RWPE2 (cell line): ENCODE data around the gene EPGN.

ENCODE experiments used
- ATAC-seq: fragments of 200-7000 bp; cut with Tn5 transposase; 3 replicates; pipeline ENCODE4 v1.9.1; 2021; ENCODE audit warnings: low read depth
- DNase-seq: peaks from one replicate; pipeline ENCODE4 v3.0.0-alpha.2; 2020; ENCODE audit warnings: low spot score
- H3K27ac ChIP-seq: fragments of 450-650 bp; 2 replicates; pipeline ENCODE4 v1.5.1; 2017; ENCODE audit warnings: mild to moderate bottlenecking; ENCODE audit not compliant: poor library complexity, severe bottlenecking
- H3K27me3 ChIP-seq: fragments of 250-450 bp; sonication (Bioruptor Pico); 2 replicates; pipeline ENCODE4 v1.5.1; 2021; ENCODE audit warnings: mild to moderate bottlenecking, moderate library complexity; ENCODE audit not compliant: insufficient read depth, poor library complexity, severe bottlenecking
- H3K36me3 ChIP-seq: fragments of 250-450 bp; sonication (Bioruptor Pico); 2 replicates; pipeline ENCODE4 v1.5.1; 2020; ENCODE audit warnings: low read depth, mild to moderate bottlenecking, moderate library complexity
- H3K4me1 ChIP-seq: fragments of 250-450 bp; sonication (Bioruptor Pico); 2 replicates; pipeline ENCODE4 v1.5.1; 2021; ENCODE audit warnings: mild to moderate bottlenecking, moderate library complexity; ENCODE audit not compliant: insufficient read depth, poor library complexity, severe bottlenecking
- H3K4me3 ChIP-seq: fragments of 250-450 bp; sonication (Bioruptor Pico); 2 replicates; pipeline ENCODE4 v1.5.1; 2021; ENCODE audit warnings: mild to moderate bottlenecking, moderate library complexity; ENCODE audit not compliant: severe bottlenecking
- H3K9me3 ChIP-seq: fragments of 250-450 bp; sonication (Bioruptor Pico); 2 replicates; pipeline ENCODE4 v1.5.1; 2021; ENCODE audit warnings: mild to moderate bottlenecking, moderate library complexity; ENCODE audit not compliant: severe bottlenecking
- TF ChIP-seq, protein P1 (sequence below): fragments of 450-650 bp; IDR thresholded peaks from one replicate; pipeline ENCODE4 v1.5.1; 2017; ENCODE audit warnings: mild to moderate bottlenecking, moderate library complexity; ENCODE audit not compliant: poor library complexity, severe bottlenecking

The EPGN gene

DNA sequence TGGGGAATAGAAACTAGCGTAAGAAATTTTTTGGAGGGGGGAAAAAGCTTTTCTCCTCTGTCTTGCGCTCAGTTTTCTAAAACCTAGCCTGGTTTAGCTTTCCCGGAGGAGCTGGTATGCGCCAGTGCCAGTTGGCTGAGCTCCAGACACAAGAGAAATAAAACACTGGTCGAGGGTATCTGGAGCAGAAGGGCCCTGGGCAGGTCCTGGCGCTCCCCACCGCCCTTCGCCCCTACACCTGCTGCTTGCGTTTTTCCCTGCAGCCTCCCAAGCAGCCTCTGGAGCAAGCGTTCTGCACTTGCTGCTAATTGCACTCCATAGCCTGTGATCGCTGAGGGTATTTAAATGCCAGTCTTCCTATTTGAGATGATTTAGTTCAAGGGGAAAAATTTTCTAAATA lies 57.5 kb downstream of the EPGN start:
- DNase-seq: no peak
- peaks cover 40% of the 10 kb centered on the region for H3K36me3 ChIP-seq
- ATAC-seq: peak; percentile 11; the same call in 1 of the 3 replicates
- TF ChIP-seq, protein P1, sequence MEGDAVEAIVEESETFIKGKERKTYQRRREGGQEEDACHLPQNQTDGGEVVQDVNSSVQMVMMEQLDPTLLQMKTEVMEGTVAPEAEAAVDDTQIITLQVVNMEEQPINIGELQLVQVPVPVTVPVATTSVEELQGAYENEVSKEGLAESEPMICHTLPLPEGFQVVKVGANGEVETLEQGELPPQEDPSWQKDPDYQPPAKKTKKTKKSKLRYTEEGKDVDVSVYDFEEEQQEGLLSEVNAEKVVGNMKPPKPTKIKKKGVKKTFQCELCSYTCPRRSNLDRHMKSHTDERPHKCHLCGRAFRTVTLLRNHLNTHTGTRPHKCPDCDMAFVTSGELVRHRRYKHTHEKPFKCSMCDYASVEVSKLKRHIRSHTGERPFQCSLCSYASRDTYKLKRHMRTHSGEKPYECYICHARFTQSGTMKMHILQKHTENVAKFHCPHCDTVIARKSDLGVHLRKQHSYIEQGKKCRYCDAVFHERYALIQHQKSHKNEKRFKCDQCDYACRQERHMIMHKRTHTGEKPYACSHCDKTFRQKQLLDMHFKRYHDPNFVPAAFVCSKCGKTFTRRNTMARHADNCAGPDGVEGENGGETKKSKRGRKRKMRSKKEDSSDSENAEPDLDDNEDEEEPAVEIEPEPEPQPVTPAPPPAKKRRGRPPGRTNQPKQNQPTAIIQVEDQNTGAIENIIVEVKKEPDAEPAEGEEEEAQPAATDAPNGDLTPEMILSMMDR: no peak
- peaks cover 47% of the 10 kb centered on the region for H3K4me1 ChIP-seq
- H3K4me3 ChIP-seq: peak overlapping the region; percentile 62
- H3K9me3 ChIP-seq: no peaks in the 10 kb centered on the region
- peak overlapping the region; percentile 99 for H3K27ac ChIP-seq
- H3K27me3 ChIP-seq: no peaks in the 10 kb centered on the region
